ENCODE results near the gene HAGHL. TPM values are rescaled to one million over a fixed set of nuclear protein-coding genes. Genes with fewer than 3 reads are reported as not detected.

Gene HAGHL
- polyA plus RNA-seq, 1 donor = 3.0 TPM

- no peak for DNase-seq
Measured at GRCh38 chr16:721765-722540, 5.0 kb upstream of the HAGHL start.

GRCh38 chr16:722835-723633, 3.9 kb upstream of the HAGHL start:
- no peak for DNase-seq

- no peak for DNase-seq
Measured at GRCh38 chr16:723695-724094, 3.2 kb upstream of the HAGHL start.

- no peak for DNase-seq
Measured at GRCh38 chr16:724188-725040, 2.5 kb upstream of the HAGHL start.

GRCh38 chr16:725041-725376, 1.9 kb upstream of the HAGHL start:
- no peak for DNase-seq

GRCh38 chr16:725463-726187, 1.3 kb upstream of the HAGHL start:
- DNase-seq = no peak

- no peak for DNase-seq
Measured at GRCh38 chr16:726188-726437, 793 bp upstream of the HAGHL start.

GRCh38 chr16:727291-727977, 528 bp downstream of the HAGHL start:
- DNase-seq = no peak

- DNase-seq = no peak
Measured at GRCh38 chr16:728131-728889, 1.4 kb downstream of the HAGHL start.

GRCh38 chr16:728890-729744, 2.2 kb downstream of the HAGHL start:
- no peak for DNase-seq

- no peak for DNase-seq
Measured at GRCh38 chr16:729768-730665, 3.1 kb downstream of the HAGHL start.

- no peak for DNase-seq
Measured at GRCh38 chr16:730666-731509, 4.0 kb downstream of the HAGHL start.

- no peak for DNase-seq
Measured at GRCh38 chr16:732332-732731, 5.4 kb downstream of the HAGHL start.

- DNase-seq = no peak
Measured at GRCh38 chr16:732936-733335, 6.0 kb downstream of the HAGHL start.

- DNase-seq = no peak
Measured at GRCh38 chr16:733382-734207, 6.7 kb downstream of the HAGHL start.

GRCh38 chr16:734208-734980, 7.5 kb downstream of the HAGHL start:
- DNase-seq = no peak

Data from hindlimb muscle (tissue), 1 donor.